Sigmoid colon (tissue), 4 donors: Measurements from ENCODE around the gene TSPY8.

Source experiments
- POLR2A ChIP-seq, 2 donors: fragments of 450-650 bp; IDR thresholded peaks; one replicate each; pipeline ENCODE4 v1.6.1; 2016; ENCODE audit warnings: antibody characterized with exemption in 2 of 2, mild to moderate bottlenecking in 2 of 2, moderate library complexity in 2 of 2
- POLR2AphosphoS5 ChIP-seq, 4 donors: sonication (generic); formaldehyde crosslinking; IDR thresholded peaks; one replicate each; pipeline ENCODE4 v1.6.1; 2017; ENCODE audit warnings: antibody characterized with exemption in 4 of 4
- TF ChIP-seq, protein P1 (sequence below), 4 experiments: fragments of 450-650 bp in 3 of 4; fragments of 200-600 bp in 1 of 4; IDR thresholded peaks; one replicate each; pipeline ENCODE4 v1.5.1; 2016 to 2019; ENCODE audit warnings: antibody characterized with exemption in 4 of 4, mild to moderate bottlenecking in 3 of 4, moderate library complexity in 2 of 4

DNA sequence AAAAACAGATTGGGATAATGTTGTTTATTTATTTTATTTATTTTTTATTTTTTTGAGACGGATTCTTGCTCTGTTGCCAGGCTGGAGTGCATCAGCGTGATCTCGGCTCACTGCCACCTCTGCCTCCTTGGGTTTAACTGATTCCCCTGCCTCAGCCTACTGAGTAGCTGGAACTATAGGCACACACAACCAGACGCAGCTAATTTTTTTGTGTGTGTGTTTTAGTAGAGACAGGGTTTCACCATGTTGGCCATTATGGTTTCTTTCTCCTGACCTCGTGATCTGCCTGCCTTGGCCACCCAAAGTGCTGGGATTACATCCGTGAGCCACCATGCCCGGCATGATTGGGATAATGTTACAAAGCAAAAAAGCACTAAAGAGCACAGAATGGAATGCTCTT, 36.6 kb upstream of the TSPY8 start:
- TF ChIP-seq, protein P1, sequence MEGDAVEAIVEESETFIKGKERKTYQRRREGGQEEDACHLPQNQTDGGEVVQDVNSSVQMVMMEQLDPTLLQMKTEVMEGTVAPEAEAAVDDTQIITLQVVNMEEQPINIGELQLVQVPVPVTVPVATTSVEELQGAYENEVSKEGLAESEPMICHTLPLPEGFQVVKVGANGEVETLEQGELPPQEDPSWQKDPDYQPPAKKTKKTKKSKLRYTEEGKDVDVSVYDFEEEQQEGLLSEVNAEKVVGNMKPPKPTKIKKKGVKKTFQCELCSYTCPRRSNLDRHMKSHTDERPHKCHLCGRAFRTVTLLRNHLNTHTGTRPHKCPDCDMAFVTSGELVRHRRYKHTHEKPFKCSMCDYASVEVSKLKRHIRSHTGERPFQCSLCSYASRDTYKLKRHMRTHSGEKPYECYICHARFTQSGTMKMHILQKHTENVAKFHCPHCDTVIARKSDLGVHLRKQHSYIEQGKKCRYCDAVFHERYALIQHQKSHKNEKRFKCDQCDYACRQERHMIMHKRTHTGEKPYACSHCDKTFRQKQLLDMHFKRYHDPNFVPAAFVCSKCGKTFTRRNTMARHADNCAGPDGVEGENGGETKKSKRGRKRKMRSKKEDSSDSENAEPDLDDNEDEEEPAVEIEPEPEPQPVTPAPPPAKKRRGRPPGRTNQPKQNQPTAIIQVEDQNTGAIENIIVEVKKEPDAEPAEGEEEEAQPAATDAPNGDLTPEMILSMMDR (IDR thresholded peaks at IDR 0.05) = no peak
- TF ChIP-seq POLR2A (IDR thresholded peaks at IDR 0.05) = no peak
- no peak for TF ChIP-seq POLR2AphosphoS5 (IDR thresholded peaks at IDR 0.05)
